ENCODE results near the gene XXYLT1.
A peak's percentile ranks its signal among the peaks of the same experiment; 100 is the strongest.

The XXYLT1 gene

DNA sequence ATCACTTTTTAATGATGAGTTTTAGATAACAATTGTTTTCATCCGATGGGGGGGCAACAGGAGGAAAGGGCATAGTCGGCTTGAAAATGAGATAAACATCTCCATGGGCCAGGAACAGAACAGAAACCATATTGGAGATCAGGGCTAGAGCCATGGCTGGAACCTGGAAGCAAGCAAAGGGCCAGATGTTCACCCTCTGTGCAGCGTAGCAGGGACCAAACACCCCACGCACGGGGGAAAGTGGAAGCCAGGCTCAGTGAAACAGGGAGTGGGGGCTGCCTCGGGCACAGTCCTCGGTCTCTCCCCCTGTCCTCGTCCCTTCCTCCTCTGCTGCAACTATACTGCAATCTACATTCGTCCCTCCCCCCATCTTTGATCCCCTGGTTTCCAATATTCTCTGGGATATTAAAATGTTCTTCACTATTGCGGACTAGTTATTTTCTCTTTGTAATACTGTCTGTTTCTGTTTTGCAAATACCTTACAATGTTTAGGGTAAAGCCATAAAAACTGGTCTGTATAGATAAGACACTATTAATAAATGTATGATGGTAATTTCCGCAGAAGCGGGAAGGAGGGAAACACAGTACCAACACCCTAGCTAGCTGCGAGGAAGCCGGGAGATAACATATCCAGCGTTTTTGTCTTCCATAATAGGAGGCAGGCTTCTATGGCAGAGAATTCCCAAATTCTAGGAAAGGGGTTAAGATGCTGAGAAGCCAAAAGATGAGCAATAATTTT is 121.5 kb downstream of the XXYLT1 start:
- no peak for DNase-seq

DNA sequence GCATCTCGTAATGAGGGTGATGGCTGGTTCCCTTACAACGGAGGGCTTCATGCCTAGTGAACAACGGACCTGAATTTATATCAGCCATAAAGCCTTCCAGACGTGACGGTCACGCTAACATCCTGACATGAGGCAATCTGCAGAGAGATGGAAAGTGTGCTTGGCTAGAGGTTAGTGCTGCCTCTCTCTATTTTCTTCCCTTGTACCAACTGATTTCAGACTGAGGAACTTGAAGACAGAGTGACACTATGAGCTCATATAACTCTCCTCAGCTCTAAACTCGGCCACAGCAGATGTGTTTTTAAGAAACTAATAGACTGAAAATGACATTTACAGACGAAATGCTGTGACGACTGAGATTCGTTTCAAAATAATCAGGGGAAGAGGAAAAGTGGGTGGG is 122.4 kb downstream of the XXYLT1 start:
- DNase-seq: peak; percentile 8 to 39 (median 32)

- peak; percentile 83 to 86 (median 84) for DNase-seq
Measured at GRCh38 chr3:195147649-195148080, 123.3 kb downstream of the XXYLT1 start.

DNA sequence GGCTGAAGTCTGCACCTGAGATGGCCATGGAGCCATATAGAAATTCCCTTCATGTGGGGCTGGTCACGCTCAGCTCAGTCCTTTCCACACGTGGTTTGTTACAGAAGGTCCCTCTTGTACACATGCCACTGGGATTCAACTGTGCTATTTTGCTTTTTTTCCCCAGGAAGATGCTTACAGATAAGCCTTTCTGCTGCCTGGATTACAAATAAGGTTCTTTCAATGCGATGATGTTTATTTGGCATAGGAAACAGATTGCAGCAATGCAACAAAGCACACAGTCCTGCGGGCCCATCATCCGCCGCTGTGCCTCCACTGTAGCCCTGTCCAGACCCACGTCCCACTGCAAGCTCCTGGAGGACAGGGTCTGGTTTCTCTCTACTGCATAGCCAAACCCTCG is 124.8 kb downstream of the XXYLT1 start:
- no peak for DNase-seq

DNA sequence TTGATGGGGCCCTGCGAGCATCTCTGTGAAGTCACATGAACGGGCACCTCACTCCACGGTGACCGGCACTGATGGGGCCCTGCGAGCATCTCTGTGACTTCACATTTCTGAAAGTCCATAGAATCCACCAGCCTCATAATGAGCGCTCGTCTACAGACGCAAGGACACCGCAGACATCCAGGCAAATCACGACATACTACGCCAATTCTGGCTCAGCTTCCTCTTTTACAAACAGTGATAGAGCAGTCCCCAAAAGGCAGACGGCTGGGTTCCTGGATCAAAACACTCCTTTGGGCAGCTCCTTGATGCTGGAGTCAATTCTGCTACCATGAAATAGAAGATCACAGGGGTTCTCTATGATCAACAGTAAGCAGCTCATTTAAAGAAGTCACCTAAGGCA is 125.4 kb downstream of the XXYLT1 start:
- DNase-seq: no peak

DNA sequence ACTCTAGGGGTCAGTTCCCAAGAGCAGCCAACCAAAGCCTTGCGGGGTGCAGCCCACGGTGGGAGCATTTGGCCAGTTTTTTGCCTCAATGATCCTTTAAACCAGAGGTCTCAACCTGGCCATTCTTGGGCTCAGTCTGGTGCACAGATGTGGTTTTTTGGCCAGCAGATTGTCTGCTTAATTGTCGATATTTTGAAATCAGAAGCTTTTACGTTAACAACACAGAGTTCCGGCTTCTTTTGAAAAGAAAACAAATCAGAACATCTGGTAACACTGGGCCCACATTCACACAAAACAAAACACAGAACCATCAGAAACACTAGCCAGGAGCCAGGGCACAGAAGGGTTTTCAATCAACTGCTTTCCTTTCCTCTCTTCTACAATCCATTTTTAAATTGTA is 127.7 kb downstream of the XXYLT1 start:
- no peak for DNase-seq

DNA sequence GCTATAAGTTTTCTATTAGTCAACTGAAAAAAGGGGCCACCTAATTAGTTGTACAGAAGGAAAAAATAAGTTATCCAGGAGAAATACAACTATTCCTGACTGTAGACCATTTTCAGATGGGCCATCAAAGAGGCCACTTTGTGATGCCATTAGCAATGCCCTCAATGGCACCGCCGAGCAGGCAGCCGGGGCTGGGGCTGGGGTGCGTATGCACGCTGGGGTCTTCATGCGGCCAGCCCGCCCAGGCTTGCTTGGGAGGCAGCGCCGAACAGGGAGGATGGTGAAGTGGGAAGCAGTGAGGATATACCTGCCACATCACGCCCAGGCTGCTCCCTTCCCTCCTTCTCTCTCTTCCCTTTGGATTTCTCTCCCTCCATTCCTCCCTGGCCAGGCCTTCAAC is 128.4 kb downstream of the XXYLT1 start:
- no peak for DNase-seq

- DNase-seq: no peak
Measured at GRCh38 chr3:195140816-195141793, 129.9 kb downstream of the XXYLT1 start.

DNA sequence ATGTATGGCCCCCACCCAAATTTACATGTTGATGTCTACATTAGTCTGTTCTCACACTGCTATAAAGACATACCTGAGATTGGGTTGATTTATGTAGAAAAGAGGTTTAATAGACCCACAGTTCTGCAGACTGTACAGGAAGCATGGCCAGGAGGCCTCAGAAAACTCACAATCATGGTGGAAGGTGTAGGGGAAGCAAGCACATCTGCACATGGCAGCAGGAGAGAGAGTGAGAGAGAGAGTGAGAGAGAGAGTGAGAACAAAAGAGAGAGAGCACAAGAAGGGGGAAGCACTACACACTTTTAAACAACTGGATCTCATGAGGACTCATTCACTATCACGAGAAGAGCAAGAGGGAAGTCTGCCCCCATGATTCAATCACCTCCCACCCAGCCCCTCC is 130.5 kb downstream of the XXYLT1 start:
- no peak for DNase-seq

DNA sequence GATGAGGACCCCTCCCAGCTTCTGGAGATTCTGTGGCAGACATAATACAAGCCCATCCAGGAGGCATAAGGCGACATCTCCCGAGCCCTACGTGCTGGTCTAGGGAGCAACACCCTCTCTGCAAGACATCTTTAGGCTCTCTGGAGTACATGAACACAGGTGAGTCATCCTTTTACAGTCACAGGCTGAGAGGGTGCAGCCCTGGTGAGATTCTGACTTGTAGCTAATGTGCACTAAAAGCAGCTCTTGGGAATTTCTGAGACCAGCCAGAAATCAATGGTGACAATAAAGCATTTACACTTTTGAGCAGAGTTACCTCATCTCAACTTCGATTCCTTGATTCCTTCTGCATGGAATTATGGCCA is 131.1 kb downstream of the XXYLT1 start:
- DNase-seq: no peak

- DNase-seq: no peak
Measured at GRCh38 chr3:195139091-195139875, 131.7 kb downstream of the XXYLT1 start.

- DNase-seq: no peak
Measured at GRCh38 chr3:195137638-195138588, 133.0 kb downstream of the XXYLT1 start.

DNA sequence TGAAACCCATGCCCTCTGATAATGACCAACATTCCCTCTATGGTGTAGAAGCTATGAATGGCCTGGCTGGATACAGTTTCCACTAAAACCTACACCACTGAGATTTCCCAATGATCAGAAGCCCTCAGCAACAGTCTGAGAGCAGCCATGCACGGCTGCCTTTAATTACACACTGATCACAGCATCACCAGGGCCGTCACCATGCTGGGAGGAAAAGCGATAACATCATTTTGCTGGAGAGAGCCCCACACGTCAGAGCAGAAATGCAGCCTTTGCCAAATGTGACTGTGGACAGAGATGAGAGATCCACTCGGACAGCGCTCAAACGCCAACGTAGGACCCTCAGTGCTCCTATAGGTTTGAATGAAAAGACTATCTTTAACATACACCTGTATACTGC is 135.0 kb downstream of the XXYLT1 start:
- DNase-seq: no peak

DNA sequence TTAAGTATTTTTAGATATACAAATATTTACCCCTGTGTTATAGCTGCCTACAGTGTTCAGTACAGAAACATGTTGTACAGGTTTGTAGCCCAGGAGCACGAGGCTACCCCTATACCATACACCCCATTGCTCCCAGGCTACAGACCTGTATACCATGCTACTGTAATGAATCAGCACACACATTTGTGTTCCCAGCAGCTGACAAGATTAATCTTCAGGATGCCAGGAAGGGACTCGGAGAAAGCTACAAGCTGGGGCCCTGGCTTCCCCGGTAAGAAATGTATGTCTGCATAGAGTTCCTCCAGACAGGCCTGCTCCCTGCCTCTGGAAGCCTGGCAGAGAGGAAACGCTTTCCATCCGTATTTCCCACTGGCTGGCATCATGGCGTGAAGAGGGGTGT is 136.5 kb downstream of the XXYLT1 start:
- DNase-seq: no peak

DNA sequence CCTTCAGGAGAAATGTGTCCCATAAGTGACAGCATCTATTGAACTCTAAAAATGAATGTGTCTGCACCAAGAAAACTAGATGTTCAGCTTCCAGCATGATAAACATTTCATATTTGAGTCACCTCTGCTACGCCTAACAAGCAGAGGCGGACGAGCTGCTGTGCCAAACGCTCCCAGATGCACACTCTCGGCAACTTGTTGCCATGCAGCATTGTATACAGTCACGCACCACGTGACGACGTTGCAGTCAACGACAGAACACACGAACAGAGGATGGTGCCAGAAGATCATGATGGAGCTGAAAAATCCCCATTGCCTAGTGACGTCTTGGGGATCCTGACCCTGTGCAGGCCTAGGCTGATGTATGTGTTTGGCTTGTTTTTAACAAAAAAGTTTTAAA is 137.5 kb downstream of the XXYLT1 start:
- DNase-seq: no peak

GRCh38 chr3:195133013-195133412 is 137.9 kb downstream of the XXYLT1 start:
- no peak for DNase-seq

- no peak for DNase-seq
Measured at GRCh38 chr3:195131176-195131575, 139.8 kb downstream of the XXYLT1 start.

- peak; percentile 60 to 75 (median 69) for DNase-seq
Measured at GRCh38 chr3:195129644-195130492, 141.1 kb downstream of the XXYLT1 start.

DNA sequence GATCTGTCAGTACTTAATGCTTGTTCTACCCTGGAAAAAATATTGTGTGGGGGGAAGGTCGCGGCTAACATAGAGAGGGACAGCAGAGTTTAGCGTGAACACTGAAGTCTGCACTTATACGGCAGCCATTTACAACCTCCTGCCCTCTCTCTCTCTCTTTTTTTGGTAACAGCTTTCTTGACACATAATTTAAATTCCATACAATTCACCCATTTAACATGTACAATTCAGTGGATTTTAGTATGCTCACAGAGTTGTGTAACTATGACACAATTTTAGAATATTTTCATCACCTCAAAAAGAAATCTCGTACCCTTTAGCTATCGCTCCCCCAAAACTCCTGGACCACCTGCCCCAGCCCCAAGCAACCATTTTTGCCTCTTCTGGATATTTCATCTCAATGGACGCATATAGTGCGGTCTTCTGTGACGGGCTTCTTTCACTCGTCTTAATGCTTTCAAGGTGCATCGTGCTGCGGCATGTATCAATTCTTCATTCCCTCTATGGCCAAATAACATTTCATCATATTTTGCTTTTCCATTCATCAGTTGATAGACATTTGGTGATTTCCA is 141.8 kb downstream of the XXYLT1 start:
- DNase-seq: no peak

GRCh38 chr3:195128255-195129071 is 142.5 kb downstream of the XXYLT1 start:
- DNase-seq: no peak

Measured in suppressor macrophage treated with lipopolysaccharide for 1 hour (primary cell).